ENCODE data around the gene RFX3. TPM values are rescaled to one million over a fixed set of nuclear protein-coding genes. Genes with fewer than 3 reads are reported as not detected.

Gene RFX3
- total and polyA plus RNA-seq, 2 of the 13 experiments (the other 11 are each of a cell fraction or from before 2014, with no cell fraction given): 2.7 to 5.3 TPM

DNA sequence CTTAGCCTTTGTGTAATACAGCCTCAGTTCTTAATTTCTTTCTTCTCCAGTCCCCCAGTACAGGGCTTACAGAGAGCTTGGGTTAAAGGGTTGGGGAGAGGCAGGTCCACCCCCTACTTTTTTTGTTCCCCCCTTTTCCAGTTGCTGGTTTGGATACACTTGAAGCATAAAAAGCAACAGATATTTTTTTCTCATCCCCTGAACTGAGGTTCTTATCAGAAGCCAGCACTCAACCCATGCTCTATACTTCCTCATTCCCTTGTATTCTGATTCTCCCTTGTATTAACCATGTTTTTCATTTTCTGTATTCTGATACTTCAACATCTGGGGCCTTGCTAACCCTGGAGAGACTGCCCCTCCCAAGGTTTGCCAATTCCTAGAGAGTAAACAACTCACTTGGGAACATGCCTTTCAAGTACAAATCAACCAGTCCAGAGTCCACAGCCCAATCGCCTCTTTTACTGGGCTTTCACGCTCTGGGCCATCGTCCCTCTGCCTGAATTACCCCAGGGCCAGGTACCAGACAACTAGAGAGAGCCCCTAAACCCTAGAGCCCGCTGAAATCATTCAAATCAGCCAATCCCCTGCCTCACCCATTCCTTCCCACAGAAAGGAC is 348.5 kb downstream of the RFX3 start (continued):
- TF ChIP-seq ZNF496 (CRISPR knock-in tag; IDR thresholded peaks at IDR 0.05; ENCODE audit: insufficient replicate concordance) (no peak), ZNF331 (CRISPR knock-in tag; IDR thresholded peaks at IDR 0.05) (peak; percentile 78), ZNF773 (CRISPR knock-in tag; IDR thresholded peaks at IDR 0.05; ENCODE audit: borderline replicate concordance) (no peak), SCMH1 (CRISPR knock-in tag; IDR thresholded peaks at IDR 0.05; ENCODE audit: borderline replicate concordance) (no peak), CBFB (CRISPR knock-in tag; IDR thresholded peaks at IDR 0.05) (no peak), ZNF275 (CRISPR knock-in tag; IDR thresholded peaks at IDR 0.05; ENCODE audit: borderline replicate concordance) (no peak), ZNF232 (CRISPR knock-in tag; IDR thresholded peaks at IDR 0.05; ENCODE audit: borderline replicate concordance) (no peak), ZFP90 (CRISPR knock-in tag; IDR thresholded peaks at IDR 0.05; ENCODE audit: borderline replicate concordance) (no peak), TARDBP (CRISPR knock-in tag; IDR thresholded peaks at IDR 0.05) (no peak), CCAR2 (optimal IDR thresholded peaks at IDR 0.05; ENCODE audit: low read depth, low read length) (no peak), ZFAT (CRISPR knock-in tag; conservative IDR thresholded peaks at IDR 0.05) (no peak), FOXA3 (CRISPR knock-in tag; IDR thresholded peaks at IDR 0.05) (peak; percentile 92), HDAC2 (CRISPR knock-in tag; IDR thresholded peaks at IDR 0.05) (peak; percentile 80), ZNF136 (CRISPR knock-in tag; IDR thresholded peaks at IDR 0.05; ENCODE audit: low read depth) (0 out of 2 replicates have a peak, but pooled peaks have one; percentile 54)
- TF ChIP-seq, protein P1, sequence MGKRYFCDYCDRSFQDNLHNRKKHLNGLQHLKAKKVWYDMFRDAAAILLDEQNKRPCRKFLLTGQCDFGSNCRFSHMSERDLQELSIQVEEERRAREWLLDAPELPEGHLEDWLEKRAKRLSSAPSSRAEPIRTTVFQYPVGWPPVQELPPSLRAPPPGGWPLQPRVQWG (CRISPR knock-in tag; IDR thresholded peaks at IDR 0.05; ENCODE audit: borderline replicate concordance, low read depth): no peak
- TF ChIP-seq, protein P2, sequence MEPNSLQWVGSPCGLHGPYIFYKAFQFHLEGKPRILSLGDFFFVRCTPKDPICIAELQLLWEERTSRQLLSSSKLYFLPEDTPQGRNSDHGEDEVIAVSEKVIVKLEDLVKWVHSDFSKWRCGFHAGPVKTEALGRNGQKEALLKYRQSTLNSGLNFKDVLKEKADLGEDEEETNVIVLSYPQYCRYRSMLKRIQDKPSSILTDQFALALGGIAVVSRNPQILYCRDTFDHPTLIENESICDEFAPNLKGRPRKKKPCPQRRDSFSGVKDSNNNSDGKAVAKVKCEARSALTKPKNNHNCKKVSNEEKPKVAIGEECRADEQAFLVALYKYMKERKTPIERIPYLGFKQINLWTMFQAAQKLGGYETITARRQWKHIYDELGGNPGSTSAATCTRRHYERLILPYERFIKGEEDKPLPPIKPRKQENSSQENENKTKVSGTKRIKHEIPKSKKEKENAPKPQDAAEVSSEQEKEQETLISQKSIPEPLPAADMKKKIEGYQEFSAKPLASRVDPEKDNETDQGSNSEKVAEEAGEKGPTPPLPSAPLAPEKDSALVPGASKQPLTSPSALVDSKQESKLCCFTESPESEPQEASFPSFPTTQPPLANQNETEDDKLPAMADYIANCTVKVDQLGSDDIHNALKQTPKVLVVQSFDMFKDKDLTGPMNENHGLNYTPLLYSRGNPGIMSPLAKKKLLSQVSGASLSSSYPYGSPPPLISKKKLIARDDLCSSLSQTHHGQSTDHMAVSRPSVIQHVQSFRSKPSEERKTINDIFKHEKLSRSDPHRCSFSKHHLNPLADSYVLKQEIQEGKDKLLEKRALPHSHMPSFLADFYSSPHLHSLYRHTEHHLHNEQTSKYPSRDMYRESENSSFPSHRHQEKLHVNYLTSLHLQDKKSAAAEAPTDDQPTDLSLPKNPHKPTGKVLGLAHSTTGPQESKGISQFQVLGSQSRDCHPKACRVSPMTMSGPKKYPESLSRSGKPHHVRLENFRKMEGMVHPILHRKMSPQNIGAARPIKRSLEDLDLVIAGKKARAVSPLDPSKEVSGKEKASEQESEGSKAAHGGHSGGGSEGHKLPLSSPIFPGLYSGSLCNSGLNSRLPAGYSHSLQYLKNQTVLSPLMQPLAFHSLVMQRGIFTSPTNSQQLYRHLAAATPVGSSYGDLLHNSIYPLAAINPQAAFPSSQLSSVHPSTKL (CRISPR knock-in tag; IDR thresholded peaks at IDR 0.05): peak; percentile 92
- TF ChIP-seq, protein P3, sequence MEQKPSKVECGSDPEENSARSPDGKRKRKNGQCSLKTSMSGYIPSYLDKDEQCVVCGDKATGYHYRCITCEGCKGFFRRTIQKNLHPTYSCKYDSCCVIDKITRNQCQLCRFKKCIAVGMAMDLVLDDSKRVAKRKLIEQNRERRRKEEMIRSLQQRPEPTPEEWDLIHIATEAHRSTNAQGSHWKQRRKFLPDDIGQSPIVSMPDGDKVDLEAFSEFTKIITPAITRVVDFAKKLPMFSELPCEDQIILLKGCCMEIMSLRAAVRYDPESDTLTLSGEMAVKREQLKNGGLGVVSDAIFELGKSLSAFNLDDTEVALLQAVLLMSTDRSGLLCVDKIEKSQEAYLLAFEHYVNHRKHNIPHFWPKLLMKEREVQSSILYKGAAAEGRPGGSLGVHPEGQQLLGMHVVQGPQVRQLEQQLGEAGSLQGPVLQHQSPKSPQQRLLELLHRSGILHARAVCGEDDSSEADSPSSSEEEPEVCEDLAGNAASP (CRISPR knock-in tag; IDR thresholded peaks at IDR 0.05; ENCODE audit: borderline replicate concordance): peak; percentile 49; the same call in 1 of the 2 replicates

Data from HepG2 (cell line).